DMS79 treated with DMSO at 0.1 percent for 48 hours (cell line): ENCODE results near the gene PRR20G.
"Not testable (repeated sequence)": the region's sequence is repeated elsewhere in the genome, so short reads cannot be mapped to it uniquely, and the experiment has no call there.

Experiments used
- DNase-seq: peaks from one replicate; lab custom pipeline; 2025; lab: John Stamatoyannopoulos, UW

PRR20G gene

DNA sequence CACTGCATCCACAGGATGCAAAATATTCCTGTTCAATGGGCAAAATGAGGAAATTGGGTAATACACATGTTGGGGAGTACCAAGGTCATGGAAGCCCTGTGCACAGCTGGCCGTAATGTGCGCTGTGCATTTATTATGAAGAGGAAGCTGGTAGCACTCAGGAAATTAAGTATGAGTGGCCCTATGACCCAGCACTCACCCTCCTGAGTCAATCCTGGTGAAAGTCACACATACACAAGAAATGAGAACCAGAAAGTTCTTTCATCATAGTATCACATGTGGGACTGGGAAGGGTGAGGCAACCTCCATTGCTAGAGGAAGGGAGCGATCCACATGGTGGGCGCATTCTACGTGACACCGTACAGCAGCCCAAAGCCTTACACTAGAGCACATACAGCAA, 11.4 kb upstream of the PRR20G start:
- DNase-seq = no peak

DNA sequence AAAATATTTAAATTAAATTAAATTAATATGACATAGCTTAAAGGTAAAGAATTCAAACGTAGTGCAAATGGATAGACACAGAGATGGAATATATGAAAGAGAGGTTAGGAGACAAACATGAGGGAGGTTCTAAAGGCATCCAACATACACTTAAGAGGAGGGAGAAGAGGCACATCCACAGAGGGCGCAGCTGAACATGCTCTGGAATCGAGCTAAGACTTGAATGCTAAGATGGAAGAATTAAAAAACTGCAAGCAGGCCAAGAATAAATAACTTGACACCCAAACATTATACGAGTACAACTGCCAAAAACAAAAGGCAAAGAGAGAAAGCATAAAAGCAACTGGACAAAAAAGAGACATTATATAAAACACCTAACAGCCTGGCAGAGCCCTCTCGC, 9.1 kb upstream of the PRR20G start:
- DNase-seq = no peak

DNA sequence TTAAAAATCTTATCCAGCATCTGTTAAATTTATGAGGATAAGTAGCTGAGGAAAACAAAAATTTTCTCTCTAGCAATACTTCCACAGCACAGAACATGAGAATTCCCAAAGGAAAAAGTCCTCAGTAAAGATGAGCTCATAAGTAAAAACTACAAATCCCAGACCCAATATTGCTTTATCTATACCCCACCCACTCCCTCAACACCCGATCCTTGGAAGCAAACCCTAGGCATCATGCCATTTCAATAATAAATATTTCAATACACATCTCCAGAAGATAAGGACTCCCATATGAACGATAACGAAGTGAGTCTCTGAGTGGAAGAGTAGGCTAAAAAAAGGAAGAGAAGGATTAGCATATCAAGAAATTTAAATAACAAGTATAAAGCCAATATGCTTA, 8.3 kb upstream of the PRR20G start:
- no peak for DNase-seq

DNA sequence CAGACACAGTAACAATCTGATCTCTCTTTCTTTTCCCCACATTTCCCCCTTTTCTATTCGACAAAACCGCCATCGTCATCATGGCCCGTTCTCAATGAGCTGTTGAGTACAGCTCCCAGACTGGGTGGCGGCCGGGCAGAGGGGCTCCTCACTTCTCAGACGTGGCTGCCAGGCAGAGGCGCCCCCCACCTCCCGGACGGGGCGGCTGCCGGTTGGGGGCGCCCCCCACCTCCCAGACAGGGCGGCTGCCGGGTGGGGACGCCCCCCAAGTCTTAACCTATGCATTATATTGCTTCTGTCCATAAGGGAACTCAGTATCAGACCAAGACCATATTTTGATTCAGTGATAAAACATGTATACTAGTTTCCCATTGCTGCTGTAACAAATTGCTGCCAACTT, 5.8 kb upstream of the PRR20G start:
- DNase-seq = not testable (repeated sequence)

DNA sequence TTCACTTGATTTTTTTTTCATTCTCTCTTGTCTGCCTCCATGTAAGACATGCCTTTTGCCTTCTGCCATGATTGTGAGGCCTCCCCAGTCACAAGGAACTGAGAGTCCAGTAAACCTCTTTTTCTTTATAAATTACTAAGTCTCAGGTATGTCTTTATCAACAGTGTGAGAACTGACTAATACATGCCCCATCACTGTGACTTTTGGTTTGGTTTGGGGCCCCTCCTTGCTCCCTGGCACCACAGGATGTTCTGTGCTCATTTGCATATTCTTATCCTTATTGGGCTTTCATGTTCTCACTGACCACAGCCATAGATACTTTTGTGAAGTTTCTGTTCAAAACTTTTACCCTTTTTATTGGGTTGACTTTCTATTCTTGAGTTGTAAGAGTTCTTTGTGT, 3.8 kb upstream of the PRR20G start:
- DNase-seq = no peak

DNA sequence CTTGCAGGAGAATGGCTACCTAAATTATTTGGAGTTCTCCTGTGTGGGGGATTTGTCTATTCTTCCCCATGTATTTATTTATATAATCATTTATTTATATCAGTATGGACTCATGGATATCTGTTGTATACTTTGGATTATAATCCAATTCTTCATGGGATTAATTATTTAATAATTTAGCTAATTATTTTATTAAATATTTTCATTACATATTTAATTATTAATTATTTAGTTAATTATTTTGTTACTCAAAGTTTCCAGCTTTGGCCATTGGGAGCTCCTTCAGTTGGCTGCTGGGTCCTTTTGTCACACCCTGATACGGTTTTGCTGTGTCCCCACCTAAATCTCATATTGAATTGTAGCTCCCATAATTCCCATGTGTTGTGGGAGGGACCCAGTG, 3.3 kb upstream of the PRR20G start:
- DNase-seq = no peak

DNA sequence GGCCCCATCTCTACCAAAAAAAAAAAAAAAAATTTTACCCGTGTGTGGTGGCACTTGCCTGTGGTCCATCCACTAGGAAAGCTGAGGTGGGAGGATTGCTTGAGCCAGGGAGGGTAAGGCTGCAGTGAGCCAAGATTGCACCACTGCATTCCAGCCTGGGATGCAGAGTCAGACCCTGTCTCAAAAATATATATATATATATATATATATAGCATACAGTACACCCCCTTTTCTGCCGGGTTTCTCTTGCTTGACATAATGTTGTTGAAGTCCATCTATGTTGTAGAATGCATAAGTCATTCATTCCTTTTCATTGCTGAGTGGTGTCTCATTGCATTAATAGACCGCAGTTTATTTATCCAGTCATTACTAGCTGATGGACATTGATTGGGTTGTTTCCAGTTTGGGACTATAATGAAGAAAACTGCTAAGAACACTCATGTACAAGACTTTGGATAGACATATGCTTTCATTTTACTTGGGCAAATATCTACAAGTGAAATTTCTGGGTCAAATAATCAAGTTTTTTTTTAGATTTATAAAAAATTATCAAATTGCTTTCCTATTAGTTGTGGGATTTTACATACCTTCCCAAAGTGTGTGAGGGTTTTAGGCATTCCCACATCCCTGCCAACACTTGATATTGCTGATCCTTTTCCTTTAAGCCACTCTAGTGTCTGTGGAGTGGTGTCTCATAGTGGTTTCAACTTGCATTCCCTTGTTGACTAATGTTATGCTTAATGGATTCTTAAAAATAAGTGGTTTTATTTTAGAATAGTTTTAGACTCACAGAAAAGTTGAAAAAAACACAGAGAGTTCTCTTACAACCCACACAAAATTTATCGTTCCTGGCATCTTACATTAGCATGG, 2.1 kb upstream of the PRR20G start:
- DNase-seq = no peak

DNA sequence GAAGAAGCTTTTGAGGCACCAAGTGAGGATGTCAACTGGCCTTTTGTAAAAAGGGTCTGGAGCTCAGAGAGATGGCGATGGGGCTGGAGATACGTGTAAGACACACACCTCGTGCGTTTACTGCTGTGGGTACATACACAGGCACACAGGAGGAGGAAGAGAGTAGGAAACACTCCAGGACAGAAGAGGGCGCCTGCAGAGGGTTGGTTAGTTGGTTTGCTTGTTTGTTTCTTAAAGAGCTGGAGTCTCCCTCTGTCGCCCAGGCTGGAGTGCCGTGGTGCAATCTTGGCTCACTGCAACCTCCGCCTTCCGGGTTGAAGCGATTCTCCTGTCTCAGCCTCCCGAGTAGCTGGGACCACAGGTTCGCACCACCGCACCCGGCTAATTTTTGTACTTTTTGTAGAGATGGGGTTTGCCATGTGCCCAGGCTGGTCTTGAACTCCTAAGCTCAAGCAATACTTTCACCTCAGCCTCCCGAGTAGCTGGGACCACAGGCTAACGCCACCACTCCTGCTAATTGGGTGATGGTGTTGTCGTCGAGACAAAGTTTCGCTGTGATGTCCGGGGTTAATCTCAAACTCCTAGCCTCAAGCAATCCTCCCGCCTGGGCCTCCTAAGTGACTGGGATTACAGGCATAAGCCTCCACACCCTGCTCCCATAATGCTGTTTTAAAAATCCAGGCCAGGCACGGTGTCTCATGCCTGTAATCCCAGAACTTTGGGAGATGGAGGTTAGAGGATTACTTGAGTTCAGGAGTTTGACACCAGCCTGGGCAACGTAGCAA, 1.3 kb upstream of the PRR20G start:
- no peak for DNase-seq

DNA sequence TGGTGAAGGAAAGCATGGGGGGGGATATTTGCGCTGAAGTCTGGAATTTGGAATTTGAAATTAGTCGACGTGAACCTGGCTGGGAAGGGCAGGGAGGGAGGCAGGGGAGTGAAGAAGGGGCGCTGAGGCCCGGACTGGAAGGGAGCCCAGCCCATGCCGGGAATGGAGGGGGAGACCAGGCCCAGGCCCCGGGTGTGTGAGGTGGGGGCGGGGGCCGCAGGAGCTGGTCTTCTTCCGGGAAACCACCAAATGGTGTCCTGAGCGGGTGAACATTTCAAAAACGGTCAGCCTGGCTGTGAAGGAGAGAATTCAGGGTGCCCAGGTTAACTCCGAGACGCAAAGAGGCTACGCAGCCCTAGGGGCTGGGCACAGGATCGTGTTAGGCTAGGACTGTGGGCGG, 497 bp upstream of the PRR20G start:
- DNase-seq = no peak

DNA sequence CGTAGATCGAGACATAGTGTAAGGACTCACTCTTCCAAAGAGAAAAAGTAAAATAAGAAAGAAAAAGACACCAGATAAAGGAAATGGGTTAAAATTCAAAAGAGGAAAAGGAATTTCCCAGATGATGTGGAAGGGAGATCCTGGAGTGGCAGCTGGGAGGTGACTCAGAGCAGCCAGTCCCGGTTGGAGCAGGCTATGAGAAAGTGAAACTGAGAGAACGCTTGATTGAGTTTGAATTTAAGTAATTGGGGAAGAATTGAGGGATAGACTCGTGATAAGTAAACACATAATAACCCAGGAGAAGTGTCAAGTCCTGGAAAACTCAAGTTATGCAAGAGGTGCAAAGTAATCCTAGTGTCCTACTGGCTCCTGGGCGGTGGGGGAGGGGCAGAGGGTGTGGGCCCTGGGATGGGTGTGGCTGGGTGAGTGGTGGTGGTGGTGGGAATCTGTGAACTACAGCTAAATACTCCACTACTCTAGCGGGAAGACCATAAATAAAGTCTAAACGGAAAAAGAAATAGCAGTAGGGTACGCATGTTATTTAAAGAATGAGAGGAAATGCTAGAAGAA, 1.2 kb downstream of the PRR20G start:
- peak; percentile 11 for DNase-seq

GRCh38 chr3:127284258-127284657, 3.6 kb downstream of the PRR20G start:
- no peak for DNase-seq

- DNase-seq = no peak
Observed at GRCh38 chr3:127277561-127277960, 10.3 kb downstream of the PRR20G start.

GRCh38 chr3:127276995-127277394, 10.9 kb downstream of the PRR20G start:
- no peak for DNase-seq

DNA sequence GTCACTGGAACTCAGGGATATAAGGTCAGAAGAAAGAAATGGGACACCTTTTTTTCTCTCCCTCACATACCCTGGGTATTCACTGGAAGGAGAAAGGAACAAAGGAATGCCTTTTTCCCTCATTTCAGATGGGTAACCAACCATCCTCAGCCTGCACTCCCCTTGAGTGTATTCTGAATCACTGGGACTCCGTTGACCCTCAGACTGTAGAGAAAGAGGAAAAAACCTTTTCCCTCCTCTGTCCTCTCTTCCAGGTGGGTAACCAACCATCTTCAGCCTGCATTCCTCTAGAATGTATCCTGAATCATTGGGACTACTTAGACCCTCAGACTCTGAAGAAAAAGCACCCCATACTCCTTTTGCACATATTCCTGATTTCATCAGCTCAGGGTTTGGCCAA, 11.4 kb downstream of the PRR20G start:
- no peak for DNase-seq

DNA sequence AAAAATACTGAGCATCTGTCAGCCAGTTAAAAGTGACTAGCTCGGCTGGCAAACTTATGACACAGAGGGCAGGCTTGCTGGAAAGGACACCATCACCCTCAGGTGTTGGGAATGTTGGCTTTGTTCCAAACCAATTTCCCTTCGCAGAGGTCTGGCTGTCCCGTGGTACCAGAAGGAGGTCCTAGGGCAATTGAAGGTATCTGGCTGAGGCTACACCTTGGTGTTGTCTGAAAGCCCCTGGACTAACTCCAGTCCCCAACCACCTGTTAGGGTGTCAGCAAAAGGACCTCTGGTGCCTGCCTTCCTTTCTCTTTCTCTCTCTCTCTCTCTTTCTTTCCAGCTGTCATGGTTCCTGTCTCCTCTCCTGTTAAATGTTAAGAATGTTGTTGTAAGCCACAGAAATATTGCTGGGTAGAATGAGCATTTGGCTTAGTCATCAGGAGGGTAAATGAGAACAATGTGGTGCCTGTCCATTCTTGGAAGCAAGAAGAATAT, 12.5 kb downstream of the PRR20G start:
- no peak for DNase-seq

DNA sequence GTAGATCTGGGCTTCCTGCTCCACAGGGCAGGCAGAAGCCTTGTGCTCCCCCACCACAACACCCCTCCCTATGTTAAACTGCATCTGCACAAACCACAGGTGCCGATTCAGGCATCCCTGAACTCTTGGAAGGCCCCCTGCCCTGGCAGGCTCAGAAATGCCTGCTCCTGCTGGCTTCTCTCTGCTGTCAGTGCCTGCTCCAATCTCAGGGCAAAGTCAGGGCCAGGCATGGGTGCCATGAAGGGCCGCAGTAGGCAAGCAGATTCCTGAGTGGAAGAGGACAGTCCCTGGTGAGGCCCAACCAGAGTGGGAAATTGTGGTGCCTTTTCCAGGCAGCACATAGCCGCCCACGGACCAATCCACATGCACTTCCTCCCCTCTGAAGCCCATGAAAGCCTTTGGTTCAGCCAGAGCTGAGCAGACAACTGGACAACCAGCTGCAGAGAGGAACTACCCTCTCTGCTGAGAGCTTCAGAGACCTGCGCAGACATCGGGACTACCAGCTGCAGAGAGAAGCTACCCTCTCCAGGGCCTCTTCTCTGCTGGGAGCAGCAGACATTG, 13.6 kb downstream of the PRR20G start:
- DNase-seq = no peak

- no peak for DNase-seq
Observed at GRCh38 chr3:127273206-127273605, 14.6 kb downstream of the PRR20G start.

GRCh38 chr3:127266186-127266585, 21.7 kb downstream of the PRR20G start:
- DNase-seq = no peak

DNA sequence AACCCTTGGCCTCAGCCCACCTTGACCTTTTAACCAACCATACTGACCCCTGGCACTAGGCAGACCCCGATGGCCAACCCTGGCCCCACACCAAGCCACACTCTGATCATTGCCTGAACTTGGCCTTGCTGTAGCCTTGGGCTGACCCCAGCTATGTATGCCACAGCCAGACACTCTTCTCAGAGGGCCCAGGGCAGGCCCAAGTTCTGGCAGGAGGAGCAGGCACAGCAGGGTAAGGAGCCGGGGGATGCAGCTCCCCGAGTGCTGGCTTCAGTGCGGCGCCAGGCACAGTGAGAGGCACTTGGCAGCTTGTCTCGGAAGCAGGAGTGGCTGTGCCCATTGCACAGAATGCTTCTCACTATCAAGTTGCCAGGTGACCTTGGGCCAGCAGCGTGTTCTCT, 22.3 kb downstream of the PRR20G start:
- no peak for DNase-seq

- no peak for DNase-seq
Observed at GRCh38 chr3:127264794-127265514, 22.9 kb downstream of the PRR20G start.

GRCh38 chr3:127264292-127264691, 23.6 kb downstream of the PRR20G start:
- no peak for DNase-seq
